K562 (cell line): ENCODE measurements around the gene DDX55. TPM values are rescaled to one million over a fixed set of nuclear protein-coding genes. Genes with fewer than 3 reads are reported as not detected.

Experiments
- CTBP1 ChIP-seq: fragments of 450-650 bp; IDR thresholded peaks from 2 replicates; pipeline ENCODE4 v1.6.1; 2016; ENCODE audit warnings: borderline replicate concordance
- E4F1 ChIP-seq: fragments of 250-450 bp; sonication (Bioruptor Pico); IDR thresholded peaks from 2 replicates; pipeline ENCODE4 v1.5.0; 2021; ENCODE audit warnings: mild to moderate bottlenecking, borderline replicate concordance
- KDM4B ChIP-seq, 2 experiments: fragments of 450-650 bp in 1 of 2; sonication (generic) in 1 of 2; IDR thresholded peaks; 2 replicates each; pipeline ENCODE4 v1.6.1; 2016 to 2017; ENCODE audit warnings: borderline replicate concordance in 2 of 2, antibody characterized with exemption in 1 of 2, low read depth in 1 of 2, mild to moderate bottlenecking in 1 of 2
- PHF20 ChIP-seq: fragments of 450-650 bp; IDR thresholded peaks from 2 replicates; pipeline ENCODE4 v1.6.1; 2018; ENCODE audit not compliant: partially characterized antibody
- SMARCB1 ChIP-seq: IDR thresholded peaks from 2 replicates; pipeline ENCODE4 v1.6.1; 2011; ENCODE audit warnings: improper control_type of control experiment, low read depth; ENCODE audit not compliant: insufficient read length
- ZBTB34 ChIP-seq: fragments of 250-450 bp; sonication (Bioruptor Pico); IDR thresholded peaks from 2 replicates; pipeline ENCODE4 v1.8.0; 2021; ENCODE audit warnings: mild to moderate bottlenecking, moderate library complexity
- ZNF134 ChIP-seq: fragments of 250-450 bp; sonication (Bioruptor Pico); conservative IDR thresholded peaks from 2 replicates; pipeline ENCODE4 v1.4.0; 2020
- ZNF318 ChIP-seq, 2 experiments: fragments of 450-650 bp; IDR thresholded peaks; 2 replicates each; pipeline ENCODE4 v1.6.1; 2016; ENCODE audit warnings: mild to moderate bottlenecking in 2 of 2, borderline replicate concordance in 1 of 2, low read depth in 1 of 2, moderate library complexity in 1 of 2
- polyA plus RNA-seq, 8 experiments: library from polyadenylated mRNA; depleted of rRNA in 4 of 8; stranded (reverse) in 5 of 8; unstranded in 3 of 8; fragments of >200 nt; fragmentation: Nextera tagmentation in 2 of 8; fragmentation: Illumina TruSeq in 1 of 8; extraction: Ambion mirVana in 2 of 8; extraction: Trizol in 1 of 8; gene quantifications; 2 replicates each; pipeline versions ENCODE4 v1.2.1 to v1.2.3, GENCODE V29; 2011 to 2014; ENCODE audit warnings: inconsistent platforms in 1 of 8, missing spikeins in 1 of 8
- total RNA-seq, 7 experiments: library from RNA; depleted of rRNA in 6 of 7; stranded (reverse); fragments of >200 nt in 6 of 7; fragmentation: Illumina TruSeq in 2 of 7; extraction: Trizol in 2 of 7; gene quantifications; 2 replicates each; pipeline versions ENCODE4 v1.2.1 to v1.2.3, GENCODE V29; 2011 to 2021; ENCODE audit warnings: low replicate concordance in 1 of 7
- TF ChIP-seq, protein P1 (sequence below), 2 experiments: fragments of 450-650 bp in 1 of 2; IDR thresholded peaks; 2 replicates each; pipeline ENCODE4 v1.6.1; 2011 to 2017; ENCODE audit warnings: low read depth in 2 of 2, antibody characterized with exemption in 1 of 2, borderline replicate concordance in 1 of 2, low read length in 1 of 2, mild to moderate bottlenecking in 1 of 2, mixed read lengths in 1 of 2; ENCODE audit not compliant: control insufficient read depth in 1 of 2

The DDX55 gene
- total and polyA plus RNA-seq, 9 of the 15 experiments (the other 6 are each of a cell fraction or from before 2014, with no cell fraction given), result 10.6 to 71.0 (median 60.9) TPM

- TF ChIP-seq CTBP1 (peak; percentile 96), SMARCB1 (no peak), ZBTB34 (no peak), E4F1 (CRISPR knock-in tag) (no peak), KDM4B (IDR thresholded peaks at IDR 0.05; ENCODE audit: borderline replicate concordance in 2 of 2, low read depth in 1 of 2) (peak in 1 of 2 experiments; percentile 98; a peak in 2 of 4 replicates), ZNF318 (IDR thresholded peaks at IDR 0.05; ENCODE audit: borderline replicate concordance in 1 of 2, low read depth in 1 of 2) (no peak), PHF20 (peak; percentile 99), ZNF134 (CRISPR knock-in tag) (no peak)
- TF ChIP-seq, protein P1, sequence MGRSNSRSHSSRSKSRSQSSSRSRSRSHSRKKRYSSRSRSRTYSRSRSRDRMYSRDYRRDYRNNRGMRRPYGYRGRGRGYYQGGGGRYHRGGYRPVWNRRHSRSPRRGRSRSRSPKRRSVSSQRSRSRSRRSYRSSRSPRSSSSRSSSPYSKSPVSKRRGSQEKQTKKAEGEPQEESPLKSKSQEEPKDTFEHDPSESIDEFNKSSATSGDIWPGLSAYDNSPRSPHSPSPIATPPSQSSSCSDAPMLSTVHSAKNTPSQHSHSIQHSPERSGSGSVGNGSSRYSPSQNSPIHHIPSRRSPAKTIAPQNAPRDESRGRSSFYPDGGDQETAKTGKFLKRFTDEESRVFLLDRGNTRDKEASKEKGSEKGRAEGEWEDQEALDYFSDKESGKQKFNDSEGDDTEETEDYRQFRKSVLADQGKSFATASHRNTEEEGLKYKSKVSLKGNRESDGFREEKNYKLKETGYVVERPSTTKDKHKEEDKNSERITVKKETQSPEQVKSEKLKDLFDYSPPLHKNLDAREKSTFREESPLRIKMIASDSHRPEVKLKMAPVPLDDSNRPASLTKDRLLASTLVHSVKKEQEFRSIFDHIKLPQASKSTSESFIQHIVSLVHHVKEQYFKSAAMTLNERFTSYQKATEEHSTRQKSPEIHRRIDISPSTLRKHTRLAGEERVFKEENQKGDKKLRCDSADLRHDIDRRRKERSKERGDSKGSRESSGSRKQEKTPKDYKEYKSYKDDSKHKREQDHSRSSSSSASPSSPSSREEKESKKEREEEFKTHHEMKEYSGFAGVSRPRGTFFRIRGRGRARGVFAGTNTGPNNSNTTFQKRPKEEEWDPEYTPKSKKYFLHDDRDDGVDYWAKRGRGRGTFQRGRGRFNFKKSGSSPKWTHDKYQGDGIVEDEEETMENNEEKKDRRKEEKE (IDR thresholded peaks at IDR 0.05; ENCODE audit: borderline replicate concordance in 1 of 2, control insufficient read depth in 1 of 2, low read depth in 2 of 2, low read length in 1 of 2), result peak in 1 of 2 experiments; percentile 92; a peak in 2 of 4 replicates
Measured at GRCh38 chr12:123601602-123602489, at the start of gene DDX55 (continued).
